ENCODE data around the gene SLC15A4. TPM values are rescaled to one million over a fixed set of nuclear protein-coding genes. Genes with fewer than 3 reads are reported as not detected.

Gene SLC15A4
- polyA plus RNA-seq, 10 donors: 17.4 to 26.3 (median 21.3) TPM

- no peak for DNase-seq
These were observed 62.4 kb downstream of the SLC15A4 start for GRCh38 chr12:128761379-128761790.

DNA sequence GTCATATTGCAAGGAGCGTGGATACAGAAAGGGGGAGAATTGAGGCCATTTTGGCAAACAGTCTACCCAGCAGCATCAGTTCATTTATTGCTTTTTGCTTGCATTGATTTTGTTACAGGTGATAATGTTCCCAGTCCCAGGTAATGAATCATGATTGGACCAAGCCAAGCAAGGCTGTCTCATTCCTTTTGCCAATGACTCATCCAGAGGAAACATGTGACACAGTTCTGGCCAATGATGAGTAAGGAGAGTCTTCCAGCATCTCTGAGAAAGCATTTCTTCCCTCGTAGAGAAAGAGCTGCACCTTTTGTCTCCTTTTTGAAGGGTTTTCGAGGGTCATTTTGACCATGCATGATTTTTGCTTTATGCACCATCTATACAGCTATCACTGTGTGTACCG lies 68.2 kb downstream of the SLC15A4 start:
- DNase-seq: no peak

- DNase-seq: no peak
These were observed 69.5 kb downstream of the SLC15A4 start for GRCh38 chr12:128754275-128754674.

DNA sequence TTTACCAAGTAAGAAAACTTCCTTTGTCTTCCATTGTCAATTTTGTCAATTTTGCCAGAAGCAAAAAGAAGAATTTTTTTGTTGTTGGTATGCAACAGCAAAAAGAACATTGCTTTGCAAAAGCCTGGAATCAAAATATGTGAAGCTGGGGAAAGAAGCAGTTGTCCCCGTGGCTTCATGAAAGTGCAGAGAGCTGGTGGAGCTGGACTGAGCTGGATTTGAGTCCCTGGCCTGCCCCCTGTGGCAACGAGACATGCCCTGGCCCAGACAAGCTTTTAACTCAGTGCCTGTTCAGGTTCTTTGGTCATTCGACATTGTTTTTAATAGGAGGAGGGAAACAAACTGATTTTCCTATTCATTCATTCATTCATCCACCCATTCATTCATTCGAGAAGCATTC lies 70.3 kb downstream of the SLC15A4 start:
- no peak for DNase-seq

DNA sequence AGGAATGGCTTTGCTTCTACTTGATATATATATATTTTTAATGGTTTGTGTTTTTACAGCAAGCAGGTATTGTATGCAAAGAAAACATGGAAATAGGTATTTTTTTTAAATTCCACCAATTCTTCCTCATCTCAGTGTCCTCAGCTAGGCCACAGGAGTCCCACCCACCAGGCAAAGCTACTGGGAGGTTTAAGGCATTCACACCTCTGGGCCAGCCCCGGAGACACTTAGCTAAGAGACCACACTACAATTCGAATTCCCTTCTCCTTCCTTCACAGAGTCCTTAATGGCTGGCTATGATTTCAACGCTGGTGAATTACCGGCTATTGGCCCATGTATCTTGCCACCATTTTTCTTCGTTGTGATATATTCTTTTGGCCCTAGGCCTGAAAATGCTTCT lies 71.4 kb downstream of the SLC15A4 start:
- DNase-seq: no peak

GRCh38 chr12:128747441-128747840 lies 76.3 kb downstream of the SLC15A4 start:
- no peak for DNase-seq

GRCh38 chr12:128745772-128746689 lies 77.7 kb downstream of the SLC15A4 start:
- no peak for DNase-seq

DNA sequence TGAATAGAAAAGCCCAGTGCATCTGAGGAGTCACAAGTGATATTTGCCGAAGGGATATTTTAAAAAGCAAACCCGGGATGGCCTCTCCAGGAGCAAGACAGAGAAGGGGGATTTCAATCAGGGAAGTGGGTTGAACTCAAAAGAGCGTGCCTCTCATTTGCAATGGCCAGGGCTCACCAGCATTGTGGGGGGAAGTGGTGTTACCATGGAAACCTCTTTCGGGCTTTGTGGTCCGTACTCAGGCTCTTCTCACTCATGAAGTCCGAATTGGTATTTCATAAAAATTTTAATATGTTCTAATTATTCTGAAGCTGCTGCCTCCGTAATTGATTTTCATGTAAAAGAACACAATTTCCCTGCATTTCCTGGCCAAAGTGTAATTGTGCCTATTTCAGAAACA lies 79.8 kb downstream of the SLC15A4 start:
- no peak for DNase-seq

Other genes starting within 250 kb of the SLC15A4 start
- gene GLT1D1, start 29.5 kb upstream of the SLC15A4 start, polyA plus RNA-seq (ENCODE audit: insufficient read length in 10 of 10): 1 to 10 TPM in 7 of 10 donors, under 1 TPM in 3; 0.78 to 2.1 (median 1.2) TPM